Endodermal cell (in vitro differentiated cells): ENCODE measurements around the gene ANKRD31. TPM values are rescaled to one million over a fixed set of nuclear protein-coding genes. Genes with fewer than 3 reads are reported as not detected.

ENCODE experiments used
- DNase-seq: peaks from one replicate; pipeline ENCODE4 v3.0.0-alpha.2; 2017
- H3K27ac ChIP-seq: 2 replicates; pipeline ENCODE4 v1.5.1; 2013; ENCODE audit warnings: mild to moderate bottlenecking, low read depth, low read length, moderate library complexity
- H3K27me3 ChIP-seq: 2 replicates; pipeline ENCODE4 v1.6.1; 2013; ENCODE audit warnings: mild to moderate bottlenecking, low read length, moderate library complexity; ENCODE audit not compliant: insufficient read depth, control insufficient read depth, poor library complexity, severe bottlenecking
- H3K36me3 ChIP-seq: 2 replicates; pipeline ENCODE4 v1.7.0; 2013; ENCODE audit warnings: mild to moderate bottlenecking, low read length, moderate library complexity; ENCODE audit not compliant: control insufficient read depth, insufficient read depth
- H3K4me1 ChIP-seq: one replicate; pipeline ENCODE4 v1.7.0; 2013; ENCODE audit warnings: low read length; ENCODE audit not compliant: control insufficient read depth, insufficient read depth
- H3K4me3 ChIP-seq: 2 replicates; pipeline ENCODE4 v1.5.1; 2013; ENCODE audit warnings: mild to moderate bottlenecking, low read length, moderate library complexity
- H3K9ac ChIP-seq: 2 replicates; pipeline ENCODE4 v1.6.1; 2013; ENCODE audit warnings: mild to moderate bottlenecking, low read length, moderate library complexity; ENCODE audit not compliant: poor library complexity, severe bottlenecking; ENCODE audit errors: extremely low read depth
- H3K9me3 ChIP-seq: 2 replicates; pipeline ENCODE4 v1.6.1; 2013; ENCODE audit warnings: mild to moderate bottlenecking, low read length, moderate library complexity; ENCODE audit not compliant: control insufficient read depth
- H3K27ac Mint-ChIP-seq: 2 replicates; pipeline ENCODE4 v1.8.0; 2020; ENCODE audit warnings: mixed read lengths
- H3K27me3 Mint-ChIP-seq: 2 replicates; pipeline ENCODE4 v1.8.0; 2021; ENCODE audit warnings: mild to moderate bottlenecking, mixed read lengths; ENCODE audit not compliant: insufficient read depth
- H3K36me3 Mint-ChIP-seq: 2 replicates; pipeline ENCODE4 v1.8.0; 2020; ENCODE audit warnings: low read depth, mixed read lengths
- H3K4me1 Mint-ChIP-seq: 2 replicates; pipeline ENCODE4 v1.8.0; 2020; ENCODE audit warnings: mixed read lengths
- H3K4me3 Mint-ChIP-seq: 2 replicates; pipeline ENCODE4 v1.8.0; 2020; ENCODE audit warnings: mild to moderate bottlenecking, moderate library complexity, mixed read lengths
- H3K9me3 Mint-ChIP-seq: 2 replicates; pipeline ENCODE4 v1.8.0; 2020; ENCODE audit warnings: mild to moderate bottlenecking, mixed read lengths
- CTCF ChIP-seq: fragments of 200-600 bp; sonication (generic); conservative IDR thresholded peaks from 2 replicates; pipeline ENCODE4 v1.5.0; 2021; ENCODE audit warnings: antibody characterized with exemption, mild to moderate bottlenecking
- WGBS, 2 experiments: methylation state at CpG; one replicate each; pipeline versions ENCODE4 v1.1.5 to v1.1.7; 2013; ENCODE audit warnings: missing lambda C conversion rate in 2 of 2, mixed read lengths in 1 of 2; ENCODE audit not compliant: insufficient coverage in 1 of 2, insufficient read length in 1 of 2; 5-methylcytosine and 5-hydroxymethylcytosine counted together
- total RNA-seq, 2 donors: library from RNA; stranded (reverse); fragmentation: NEBNext Ultra II Directional in 1 of 2; extraction: Animal tissue kit (Norgen Biotek cat#: 25700) in 1 of 2; gene quantifications; 2 replicates in 1 of 2; 3 replicates in 1 of 2; pipeline ENCODE4 v1.2.1, GENCODE V29; 2021

The ANKRD31 gene
- total RNA-seq, 2 donors from 2014 or later, result 0.13 to 0.29 TPM

GRCh38 chr5:75020016-75020656 is 216.5 kb downstream of the ANKRD31 start:
- Mint-ChIP-seq H3K9me3 (no peaks in the 10 kb centered on the region), H3K27me3 (peaks cover 2% of the 10 kb centered on the region), H3K36me3 (no peaks in the 10 kb centered on the region), H3K4me1 (peaks cover 4% of the 10 kb centered on the region), H3K4me3 (no peak overlapping the region), H3K27ac (no peak overlapping the region)
- Histone ChIP-seq H3K9ac (no peak overlapping the region), H3K4me1 (no peaks in the 10 kb centered on the region), H3K27ac (no peak overlapping the region), H3K4me3 (no peak overlapping the region), H3K27me3 (no peaks in the 10 kb centered on the region), H3K36me3 (no peaks in the 10 kb centered on the region), H3K9me3 (no peaks in the 10 kb centered on the region)
- no peak for TF ChIP-seq CTCF
- 92 to 95% methylated on average over 8 to 10 of the region's 10 CpGs for WGBS, 2 experiments
- no peak for DNase-seq

- Histone ChIP-seq H3K27me3 (no peaks in the 10 kb centered on the region), H3K27ac (no peak overlapping the region), H3K9ac (no peak overlapping the region), H3K36me3 (no peaks in the 10 kb centered on the region), H3K4me3 (no peak overlapping the region), H3K9me3 (no peaks in the 10 kb centered on the region), H3K4me1 (no peaks in the 10 kb centered on the region)
- H3K4me1 Mint-ChIP-seq, result no peaks in the 10 kb centered on the region
- TF ChIP-seq CTCF, result no peak
- peaks cover 2% of the 10 kb centered on the region for H3K27me3 Mint-ChIP-seq
- no peaks in the 10 kb centered on the region for H3K9me3 Mint-ChIP-seq
- H3K4me3 Mint-ChIP-seq, result no peak overlapping the region
- WGBS, 2 experiments, result 84 to 87% methylated on average over 5 to 7 of the region's 7 CpGs
- no peak overlapping the region for H3K27ac Mint-ChIP-seq
- H3K36me3 Mint-ChIP-seq, result no peaks in the 10 kb centered on the region
- DNase-seq, result no peak
These were observed 217.7 kb downstream of the ANKRD31 start for GRCh38 chr5:75018805-75019587.

Other genes with a start within 250 kb of the ANKRD31 start
- 1 to 10 TPM; 2.5 to 4.2 TPM for gene GCNT4, start 184.3 kb downstream of the ANKRD31 start, total RNA-seq
- 100 to 1,000 TPM; 114 to 162 TPM for gene HMGCR, start 100.3 kb upstream of the ANKRD31 start, total RNA-seq